Activated CD8-positive, alpha-beta memory T cell treated with anti-CD3 and anti-CD28 coated beads, Interleukin-2, amount 50 U/mL, for 24 hours (primary cell): ENCODE data around the gene ALMS1.
"Not testable (repeated sequence)": the region's sequence is repeated elsewhere in the genome, so short reads cannot be mapped to it uniquely, and the experiment has no call there.

Experiments used
- DNase-seq: peaks from one replicate; pipeline ENCODE4 v3.0.0-alpha.2; 2020; ENCODE audit errors: extremely low read depth

ALMS1 gene

GRCh38 chr2:73516033-73516432, 130.4 kb downstream of the ALMS1 start:
- no peak for DNase-seq

- DNase-seq = no peak
Observed at GRCh38 chr2:73528688-73529087, 143.1 kb downstream of the ALMS1 start.

GRCh38 chr2:73530773-73531172, 145.1 kb downstream of the ALMS1 start:
- DNase-seq = not testable (repeated sequence)

- DNase-seq = no peak
Observed at GRCh38 chr2:73532381-73532780, 146.7 kb downstream of the ALMS1 start.

- no peak for DNase-seq
Observed at GRCh38 chr2:73536133-73536840, 150.7 kb downstream of the ALMS1 start.

DNA sequence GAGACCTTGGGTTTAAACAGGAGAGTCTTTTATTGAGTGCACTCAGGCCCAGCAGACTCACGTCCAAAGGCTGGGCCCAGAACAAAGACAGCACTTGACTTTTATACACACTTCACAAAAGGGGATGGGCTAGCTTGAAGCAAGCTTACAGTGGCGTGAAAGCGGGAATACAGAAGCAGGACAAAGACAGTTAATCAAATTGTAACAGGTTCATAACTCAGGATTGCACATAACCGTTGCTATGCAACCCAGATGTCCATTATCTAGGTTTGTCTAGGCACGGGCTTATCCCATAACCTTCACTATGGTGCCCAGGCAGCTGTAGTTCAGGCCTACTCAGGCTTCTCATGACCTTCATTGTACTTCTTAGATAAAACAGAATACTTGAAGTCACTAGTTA, 175.2 kb downstream of the ALMS1 start:
- DNase-seq = not testable (repeated sequence)

DNA sequence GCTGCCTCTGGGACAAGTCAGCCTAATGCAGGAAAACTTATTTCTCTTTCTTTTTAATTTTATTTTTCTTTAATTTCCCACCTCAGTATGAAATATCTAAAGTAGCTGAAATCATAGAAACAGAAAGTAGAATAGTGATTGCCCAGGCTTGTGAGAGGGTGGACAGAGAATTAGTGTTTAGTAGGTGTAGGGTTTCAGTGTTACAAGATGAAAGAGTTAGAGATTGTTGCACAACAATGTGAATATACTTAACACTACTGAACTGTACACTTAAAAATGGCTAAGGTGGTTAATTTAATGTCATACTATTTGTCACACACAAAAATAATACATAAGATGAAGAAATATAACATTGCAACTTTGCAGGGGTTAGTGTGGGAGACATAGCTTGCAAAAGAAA, 175.8 kb downstream of the ALMS1 start:
- DNase-seq = no peak

GRCh38 chr2:73564986-73565385, 179.3 kb downstream of the ALMS1 start:
- no peak for DNase-seq

- DNase-seq = no peak
Observed at GRCh38 chr2:73566288-73566878, 180.7 kb downstream of the ALMS1 start.

GRCh38 chr2:73575261-73575660, 189.6 kb downstream of the ALMS1 start:
- DNase-seq = no peak

- DNase-seq = no peak
Observed at GRCh38 chr2:73582364-73582763, 196.7 kb downstream of the ALMS1 start.

- no peak for DNase-seq
Observed at GRCh38 chr2:73588177-73588576, 202.5 kb downstream of the ALMS1 start.

GRCh38 chr2:73593680-73594079, 208.0 kb downstream of the ALMS1 start:
- DNase-seq = no peak

- no peak for DNase-seq
Observed at GRCh38 chr2:73594251-73594650, 208.6 kb downstream of the ALMS1 start.

DNA sequence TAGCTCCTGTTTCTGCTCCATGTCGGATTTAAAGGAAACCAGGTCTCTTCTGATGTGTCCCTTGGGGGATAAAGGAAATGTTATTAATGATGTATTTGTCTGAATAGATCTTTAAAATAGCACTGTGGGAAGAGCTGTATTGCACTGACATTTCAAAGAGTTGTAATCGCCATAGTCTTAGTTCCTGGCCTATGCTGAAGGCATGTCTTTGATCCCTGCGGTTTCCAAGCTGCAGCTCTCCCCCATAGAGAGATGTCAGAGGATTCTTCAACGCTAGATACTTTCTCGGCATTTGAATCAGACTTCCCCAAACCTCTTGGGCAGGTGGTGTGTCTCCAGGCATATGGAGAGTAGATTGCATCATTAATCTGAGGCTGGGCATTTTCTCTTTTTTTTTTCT, 216.1 kb downstream of the ALMS1 start:
- no peak for DNase-seq

DNA sequence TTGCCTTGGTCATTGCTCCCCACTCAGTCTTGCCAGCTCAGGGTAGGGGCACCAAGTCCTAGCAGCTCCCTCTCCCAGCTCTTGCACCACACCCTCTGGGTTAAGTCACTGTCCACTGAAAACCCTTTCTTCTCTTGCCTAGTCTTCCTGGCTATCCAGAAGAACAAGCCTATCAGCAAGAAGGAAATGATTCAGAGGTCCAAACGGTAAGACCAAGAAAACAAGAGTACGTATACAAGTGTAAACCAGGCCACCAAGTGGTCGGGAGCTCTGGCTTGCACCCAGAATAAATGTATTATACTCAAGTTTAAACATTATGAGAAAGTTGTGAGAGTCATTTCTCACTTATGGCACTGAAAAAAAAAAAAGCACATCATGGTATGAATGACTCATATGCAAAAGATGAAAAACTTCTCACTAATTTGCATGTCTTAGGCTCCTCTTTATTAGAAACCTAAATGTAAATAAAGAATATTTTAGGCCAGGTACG, 217.5 kb downstream of the ALMS1 start:
- not testable (repeated sequence) for DNase-seq

DNA sequence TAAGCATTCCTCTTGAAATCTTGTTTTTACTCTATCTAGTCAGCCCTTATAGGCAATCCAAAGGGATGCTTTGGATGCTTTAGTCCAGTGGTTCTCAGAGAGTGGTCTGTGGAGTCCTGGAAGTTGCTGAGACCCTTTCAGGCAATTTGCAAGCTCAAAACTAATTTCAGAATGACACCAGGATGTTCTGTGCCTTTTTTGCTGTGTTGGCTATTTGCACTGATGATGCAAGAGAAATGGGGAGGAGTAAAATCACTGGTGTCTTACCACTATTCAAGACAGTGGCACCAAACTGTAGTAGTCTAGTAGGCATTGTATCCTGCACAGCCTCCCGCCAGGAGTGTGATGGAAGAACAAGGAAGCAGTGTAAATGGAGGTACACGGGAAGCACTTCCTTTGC, 219.0 kb downstream of the ALMS1 start:
- not testable (repeated sequence) for DNase-seq

- no peak for DNase-seq
Observed at GRCh38 chr2:73610111-73610510, 224.5 kb downstream of the ALMS1 start.

DNA sequence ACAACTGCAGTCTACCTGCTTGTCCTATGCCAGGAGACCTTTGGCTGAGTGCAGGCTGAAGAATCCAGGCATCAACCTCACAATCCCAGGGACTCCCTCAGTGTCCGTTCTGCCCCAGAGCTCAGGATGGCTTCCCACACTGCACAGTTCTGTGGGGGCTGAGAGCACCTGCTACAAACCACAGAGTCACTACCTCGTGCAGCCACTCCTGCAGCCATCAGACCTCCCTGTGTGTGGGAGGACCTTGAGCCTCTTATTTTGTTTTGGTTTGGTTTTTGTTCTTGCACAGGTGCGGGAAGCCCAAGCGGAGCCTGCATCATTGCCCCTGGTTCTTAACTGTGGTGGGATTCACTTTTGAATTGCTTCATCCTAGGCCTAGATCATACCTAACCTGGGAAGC, 225.6 kb downstream of the ALMS1 start:
- DNase-seq = no peak

- no peak for DNase-seq
Observed at GRCh38 chr2:73611867-73612266, 226.2 kb downstream of the ALMS1 start.

DNA sequence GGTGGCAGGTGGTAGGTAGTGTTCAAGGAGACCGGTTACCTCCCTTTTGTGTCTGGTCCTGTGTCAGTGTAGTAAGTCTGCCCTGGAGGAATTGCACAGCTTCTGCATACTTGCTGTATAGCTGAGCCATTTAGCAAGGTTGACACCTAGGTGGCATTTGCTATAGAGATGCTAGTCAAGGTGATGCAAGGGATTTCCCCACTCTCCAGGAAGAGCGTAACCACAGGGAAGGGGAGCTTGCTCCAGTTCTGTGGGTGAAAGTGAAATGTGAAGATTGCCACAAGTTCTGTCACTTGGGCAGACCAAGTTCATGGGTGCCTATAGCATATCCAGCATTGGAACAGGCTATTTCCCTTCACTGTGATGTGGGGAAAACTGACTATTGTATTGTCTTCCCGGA, 228.5 kb downstream of the ALMS1 start:
- no peak for DNase-seq

- DNase-seq = no peak
Observed at GRCh38 chr2:73614997-73615396, 229.4 kb downstream of the ALMS1 start.

GRCh38 chr2:73619925-73620324, 234.3 kb downstream of the ALMS1 start:
- DNase-seq = not testable (repeated sequence)

- not testable (repeated sequence) for DNase-seq
Observed at GRCh38 chr2:73624036-73624435, 238.4 kb downstream of the ALMS1 start.
